ENCODE data around the gene SLC8A2.

- TF ChIP-seq, protein P1, sequence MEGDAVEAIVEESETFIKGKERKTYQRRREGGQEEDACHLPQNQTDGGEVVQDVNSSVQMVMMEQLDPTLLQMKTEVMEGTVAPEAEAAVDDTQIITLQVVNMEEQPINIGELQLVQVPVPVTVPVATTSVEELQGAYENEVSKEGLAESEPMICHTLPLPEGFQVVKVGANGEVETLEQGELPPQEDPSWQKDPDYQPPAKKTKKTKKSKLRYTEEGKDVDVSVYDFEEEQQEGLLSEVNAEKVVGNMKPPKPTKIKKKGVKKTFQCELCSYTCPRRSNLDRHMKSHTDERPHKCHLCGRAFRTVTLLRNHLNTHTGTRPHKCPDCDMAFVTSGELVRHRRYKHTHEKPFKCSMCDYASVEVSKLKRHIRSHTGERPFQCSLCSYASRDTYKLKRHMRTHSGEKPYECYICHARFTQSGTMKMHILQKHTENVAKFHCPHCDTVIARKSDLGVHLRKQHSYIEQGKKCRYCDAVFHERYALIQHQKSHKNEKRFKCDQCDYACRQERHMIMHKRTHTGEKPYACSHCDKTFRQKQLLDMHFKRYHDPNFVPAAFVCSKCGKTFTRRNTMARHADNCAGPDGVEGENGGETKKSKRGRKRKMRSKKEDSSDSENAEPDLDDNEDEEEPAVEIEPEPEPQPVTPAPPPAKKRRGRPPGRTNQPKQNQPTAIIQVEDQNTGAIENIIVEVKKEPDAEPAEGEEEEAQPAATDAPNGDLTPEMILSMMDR (IDR thresholded peaks at IDR 0.05): no peak
- no peak for TF ChIP-seq POLR2A (IDR thresholded peaks at IDR 0.05)
Observed at GRCh38 chr19:47422417-47423163, 49.1 kb downstream of the SLC8A2 start.
